ENCODE data around the gene FGD4.
A peak's percentile ranks its signal among the peaks of the same experiment; 100 is the strongest.

Gene FGD4

DNA sequence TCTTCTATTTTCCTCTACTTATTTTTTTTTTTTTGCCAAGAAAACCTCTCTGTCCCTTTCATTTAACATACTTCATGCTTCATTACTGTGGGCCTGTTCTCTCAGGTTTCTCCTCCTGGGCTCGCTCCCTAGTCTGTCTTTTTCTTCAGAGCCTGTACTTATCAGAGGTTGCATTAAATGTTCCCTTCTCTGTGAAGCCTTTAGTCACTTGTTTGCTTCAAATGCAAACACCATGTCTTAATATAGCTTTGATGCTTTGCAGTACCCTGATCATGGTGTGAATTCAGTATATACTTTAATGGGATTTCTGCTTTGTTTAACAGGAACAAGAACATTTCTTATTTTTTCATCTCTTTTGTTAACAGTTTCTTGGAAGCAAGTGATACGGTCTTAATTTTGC, 207.1 kb downstream of the FGD4 start:
- no peak for DNase-seq (ENCODE audit: low read depth, low spot score)

GRCh38 chr12:32609966-32610365, 210.6 kb downstream of the FGD4 start:
- no peak for DNase-seq (ENCODE audit: low read depth, low spot score)

- DNase-seq (ENCODE audit: low read depth, low spot score) = no peak
These were observed 212.6 kb downstream of the FGD4 start for GRCh38 chr12:32611986-32612385.

DNA sequence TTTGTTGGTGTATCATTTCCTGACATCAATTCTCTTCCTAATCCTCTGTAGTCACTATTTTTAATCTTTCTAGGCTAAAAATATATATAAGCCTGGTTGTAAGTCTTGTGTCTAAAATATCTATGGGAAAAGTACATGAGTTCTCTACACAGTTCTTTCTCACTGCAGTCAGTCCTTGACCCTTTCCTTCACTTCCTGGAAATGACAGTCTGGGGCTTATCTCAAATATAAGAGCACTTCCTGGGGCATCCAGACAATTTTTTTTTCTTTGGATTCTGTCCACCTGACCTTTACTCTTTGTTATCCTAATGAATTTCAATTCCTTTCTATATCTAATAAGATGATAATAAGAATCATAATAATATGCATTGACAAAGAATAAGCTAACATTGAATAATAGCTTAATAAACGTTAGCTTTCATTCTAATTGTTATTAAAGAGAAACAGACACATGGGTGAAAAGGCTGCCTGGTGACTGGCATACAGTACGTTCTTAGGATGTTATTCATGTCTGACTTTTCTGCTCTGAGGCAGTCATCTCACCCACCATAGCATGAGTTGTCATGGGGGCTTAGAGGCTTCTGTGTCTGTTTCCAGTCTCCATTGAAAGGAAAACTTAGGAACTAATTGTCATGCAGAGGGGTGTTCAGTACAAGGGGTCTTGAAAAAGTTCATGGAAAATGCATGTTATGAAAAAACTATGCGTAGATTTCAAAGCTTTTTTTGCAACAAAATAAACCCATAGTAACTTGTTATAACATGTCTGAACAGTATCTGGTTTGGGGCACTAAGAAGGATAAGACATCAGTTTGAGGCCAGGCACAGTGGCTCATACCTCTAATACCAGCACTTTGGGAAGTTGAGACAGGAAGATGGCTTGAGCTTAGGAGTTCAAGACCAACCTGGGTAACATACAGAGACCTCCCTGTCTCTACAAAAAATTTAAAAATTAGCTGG, 213.6 kb downstream of the FGD4 start:
- no peak for DNase-seq (ENCODE audit: low read depth, low spot score)

- no peak for DNase-seq (ENCODE audit: low read depth, low spot score)
These were observed 216.1 kb downstream of the FGD4 start for GRCh38 chr12:32615441-32615840.

GRCh38 chr12:32617534-32617933, 218.2 kb downstream of the FGD4 start:
- no peak for DNase-seq (ENCODE audit: low read depth, low spot score)

DNA sequence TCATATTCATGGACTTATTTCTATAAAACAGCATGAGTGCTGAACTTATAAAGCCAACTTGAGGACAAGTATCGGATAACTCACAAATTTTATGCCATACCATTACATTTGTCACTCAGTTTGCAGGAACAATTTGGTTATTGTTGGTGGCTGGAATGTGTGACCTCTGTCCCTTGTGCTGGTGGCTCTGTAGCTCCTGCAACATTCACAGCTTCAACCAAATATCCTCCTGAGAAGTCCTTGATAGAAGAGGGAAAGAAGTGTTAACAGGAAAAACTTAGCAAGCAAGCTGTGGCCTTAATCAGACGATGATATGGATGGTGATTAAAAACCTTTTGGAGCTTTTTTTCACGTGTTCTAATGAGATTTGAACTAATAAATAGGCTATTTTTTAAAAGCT, 218.8 kb downstream of the FGD4 start:
- no peak for DNase-seq (ENCODE audit: low read depth, low spot score)

GRCh38 chr12:32627976-32628375, 228.6 kb downstream of the FGD4 start:
- DNase-seq (ENCODE audit: low read depth, low spot score) = no peak

DNA sequence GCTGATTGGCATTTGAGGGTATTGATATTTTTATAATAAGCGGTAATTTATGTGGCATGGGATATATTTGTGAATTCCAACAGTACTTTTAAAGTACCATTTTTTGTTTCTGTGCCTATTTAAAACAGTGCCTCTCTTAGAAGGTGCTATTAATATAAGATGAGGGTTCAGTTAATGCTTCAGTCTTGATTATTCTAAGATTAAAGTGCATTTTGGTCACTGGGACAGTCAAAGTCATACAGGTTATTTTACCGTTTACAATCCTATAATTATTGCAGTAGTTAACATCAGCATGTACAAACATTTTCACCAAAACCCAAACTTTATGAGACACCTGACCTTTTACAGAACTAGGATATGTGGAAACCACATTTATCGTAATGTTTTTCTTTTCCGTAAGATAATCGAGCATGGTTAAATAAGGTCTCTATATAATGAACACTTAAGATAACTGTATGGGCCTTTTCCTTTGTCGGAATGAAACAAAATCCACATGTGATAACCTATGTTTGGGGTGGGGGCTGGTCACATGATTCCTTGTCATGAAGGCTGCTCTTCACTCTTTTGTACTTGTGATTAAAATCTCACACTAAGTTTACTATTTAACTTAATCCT, 242.0 kb downstream of the FGD4 start:
- no peak for DNase-seq (ENCODE audit: low read depth, low spot score)

DNA sequence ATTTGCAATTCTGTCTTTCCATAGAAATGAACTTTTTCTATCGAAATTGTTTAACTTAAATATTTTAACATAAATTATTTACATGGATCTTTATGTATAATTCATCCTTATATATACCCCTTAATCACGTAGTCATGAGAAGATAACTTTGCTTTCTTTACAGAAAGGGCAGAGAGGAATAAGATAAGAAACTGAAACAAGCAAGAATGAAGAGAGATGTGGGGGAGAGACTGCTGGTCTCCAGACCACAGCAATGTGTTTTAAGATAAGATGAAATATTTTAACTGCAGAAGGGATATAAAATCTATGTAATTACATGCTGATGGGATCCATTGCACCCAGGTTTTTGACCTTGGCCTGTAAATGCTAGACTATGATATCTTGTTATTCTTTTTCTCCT, 245.1 kb downstream of the FGD4 start:
- DNase-seq (ENCODE audit: low read depth, low spot score) = no peak

DNA sequence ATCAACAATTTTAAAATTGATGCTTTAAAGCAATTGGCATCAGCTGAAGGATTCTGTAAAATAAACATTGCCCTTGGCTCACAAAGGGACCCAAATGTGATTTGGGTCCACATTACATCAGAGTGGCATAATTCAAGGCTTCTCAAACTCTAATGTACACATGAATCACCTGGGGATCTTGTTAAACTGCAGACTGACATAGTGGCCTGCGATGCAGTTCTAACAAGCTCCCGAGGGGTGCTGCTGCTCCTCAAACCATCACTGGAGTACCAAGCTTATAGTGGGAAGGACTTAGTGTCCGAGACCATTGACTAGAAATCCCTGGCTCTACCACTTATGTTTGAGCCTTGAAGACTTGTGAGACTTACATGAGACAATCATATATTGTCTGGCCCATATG, 247.9 kb downstream of the FGD4 start:
- no peak for DNase-seq (ENCODE audit: low read depth, low spot score)

DNA sequence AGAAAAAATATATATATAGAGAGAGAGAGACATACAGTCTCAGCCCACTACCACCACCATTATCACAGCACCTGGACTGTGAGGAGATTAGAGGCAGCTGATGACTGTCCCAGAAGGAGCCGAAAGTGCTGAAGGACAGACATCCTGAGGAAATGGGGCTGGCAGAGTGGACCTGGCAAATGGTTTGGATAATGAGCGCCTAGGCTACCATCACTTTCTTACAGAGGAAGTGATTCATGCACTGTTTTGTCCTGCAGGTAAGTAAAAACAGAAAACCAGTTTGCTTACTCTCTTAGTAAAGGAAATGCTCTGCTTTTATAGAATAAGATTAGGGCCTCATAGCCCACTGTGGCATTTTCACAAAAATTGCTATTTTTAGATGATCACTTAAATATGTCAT, 251.2 kb downstream of the FGD4 start:
- DNase-seq (ENCODE audit: low read depth, low spot score) = no peak

DNA sequence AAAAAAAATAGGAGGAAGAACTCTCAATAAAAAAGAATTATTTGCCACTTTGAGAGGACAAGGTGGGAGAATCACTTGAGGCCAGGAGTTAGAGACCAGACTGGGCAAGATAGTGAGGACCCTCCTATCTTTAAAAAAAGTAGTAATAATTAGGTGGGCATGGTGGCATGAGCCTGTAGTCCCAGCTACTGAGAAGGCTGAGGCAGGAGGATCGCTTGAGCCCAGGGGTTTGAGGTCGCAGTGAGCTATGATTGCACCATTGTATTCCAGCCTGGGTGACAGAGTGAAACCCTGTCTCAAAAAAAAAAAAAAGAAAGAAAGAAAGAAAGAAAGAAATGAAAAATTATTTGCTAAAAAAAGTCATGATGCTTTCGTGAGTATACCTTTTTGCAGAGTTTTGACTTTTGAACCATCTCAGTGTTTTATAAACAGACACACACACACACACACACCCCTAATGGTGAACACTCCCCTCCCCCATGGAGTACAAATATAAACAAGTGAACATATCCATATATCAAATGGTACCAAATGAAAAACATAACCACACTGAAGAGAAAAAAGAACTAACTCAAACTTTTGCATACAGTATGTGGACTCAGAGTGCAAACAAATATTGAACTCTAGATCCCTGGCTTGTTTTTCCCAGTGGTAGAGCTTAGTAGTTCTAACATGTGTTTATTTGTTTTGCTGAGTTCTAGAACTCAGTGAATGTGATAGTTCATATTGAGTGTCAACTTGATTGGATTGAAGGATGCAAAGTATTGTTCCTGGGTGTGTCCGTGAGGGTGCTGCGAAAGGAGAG, 252.0 kb downstream of the FGD4 start:
- no peak for DNase-seq (ENCODE audit: low read depth, low spot score)

- no peak for DNase-seq (ENCODE audit: low read depth, low spot score)
These were observed 252.5 kb downstream of the FGD4 start for GRCh38 chr12:32651956-32652210.

DNA sequence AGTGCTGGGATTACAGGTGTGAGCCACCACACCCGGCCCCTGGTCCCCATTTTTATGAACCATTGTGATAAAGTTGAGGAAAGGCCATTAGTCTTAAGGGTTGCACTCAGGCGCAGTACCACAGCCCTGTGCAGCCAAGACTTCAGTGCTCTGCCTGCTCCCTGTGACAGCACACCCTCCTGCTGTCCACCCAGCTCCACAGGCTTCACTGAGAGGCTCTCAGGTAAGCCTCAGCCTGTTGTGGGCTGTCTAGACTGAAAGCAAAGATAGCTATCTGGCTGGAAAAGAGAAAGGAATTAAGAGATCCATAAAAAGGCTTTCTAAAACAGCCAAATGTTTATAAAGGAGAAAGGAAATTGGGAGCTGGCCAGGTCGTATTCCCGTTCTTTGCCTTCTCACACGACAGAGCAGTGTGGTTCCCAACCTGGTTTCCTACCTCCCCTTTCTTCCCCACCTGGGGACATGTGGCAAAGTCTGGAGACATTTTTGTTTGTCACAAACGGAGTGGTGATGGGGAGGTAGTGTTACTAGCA, 260.6 kb downstream of the FGD4 start:
- DNase-seq (ENCODE audit: low read depth, low spot score) = no peak

DNA sequence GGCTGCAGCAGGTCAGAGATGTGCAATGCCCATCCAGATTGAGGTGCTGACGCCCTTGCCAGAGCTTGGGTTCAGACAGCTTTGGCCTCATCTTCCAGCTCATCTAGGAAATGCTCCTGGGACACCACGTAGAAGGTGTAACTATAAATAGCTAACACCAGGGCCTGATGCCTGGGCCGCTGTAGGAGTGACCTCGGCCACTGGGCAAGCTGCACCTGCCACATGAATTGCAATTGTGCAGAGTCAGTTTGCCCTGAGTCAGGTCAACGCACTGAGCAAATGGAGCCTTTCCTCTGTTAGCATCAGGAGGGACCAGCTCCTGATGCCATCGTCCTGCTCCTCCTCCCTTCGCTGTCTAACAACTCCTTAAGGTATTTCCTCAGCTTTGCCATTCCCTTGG, 262.3 kb downstream of the FGD4 start:
- no peak for DNase-seq (ENCODE audit: low read depth, low spot score)

DNA sequence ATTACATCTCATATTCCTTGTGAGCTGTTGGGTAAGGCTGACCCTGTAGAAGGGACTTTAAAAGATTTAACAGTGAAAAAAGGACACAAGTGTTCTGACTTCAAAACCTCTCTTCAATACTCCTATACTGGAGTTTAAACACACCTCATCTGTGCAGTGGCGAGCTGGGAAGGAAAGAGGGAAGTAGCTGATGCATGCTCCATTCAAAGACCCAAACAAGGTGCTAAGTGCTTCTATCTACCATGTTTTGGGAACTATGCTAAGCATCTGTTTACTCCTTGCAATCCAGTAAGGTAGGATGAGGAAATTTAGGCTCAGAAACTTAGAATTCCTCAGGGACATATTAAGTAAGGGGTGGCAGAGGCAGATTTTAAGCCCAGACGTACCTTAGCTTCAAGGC, 263.3 kb downstream of the FGD4 start:
- DNase-seq (ENCODE audit: low read depth, low spot score) = no peak

- no peak for DNase-seq (ENCODE audit: low read depth, low spot score)
These were observed 266.7 kb downstream of the FGD4 start for GRCh38 chr12:32666018-32666417.

GRCh38 chr12:32669584-32669983, 270.2 kb downstream of the FGD4 start:
- DNase-seq (ENCODE audit: low read depth, low spot score) = no peak

GRCh38 chr12:32671930-32672780, 272.8 kb downstream of the FGD4 start:
- peak; percentile 34 for DNase-seq (ENCODE audit: low read depth, low spot score)

All from brain pericyte (primary cell).